Karpas-422 (cell line): ENCODE data around the gene MYOZ3. TPM values are rescaled to one million over a fixed set of nuclear protein-coding genes. Genes with fewer than 3 reads are reported as not detected.

Experiments
- DNase-seq: peaks from one replicate; pipeline ENCODE4 v3.0.0-alpha.2; 2015
- H2AFZ ChIP-seq: fragments of 200-600 bp; sonication (generic); 2 replicates; pipeline ENCODE4 v1.6.1; 2014; ENCODE audit warnings: antibody characterized with exemption, low read length, mixed read lengths
- H3K27ac ChIP-seq: fragments of 200-600 bp; sonication (generic); 2 replicates; pipeline ENCODE4 v1.5.1; 2014; ENCODE audit warnings: mild to moderate bottlenecking, low read length, moderate library complexity
- H3K27me3 ChIP-seq: fragments of 200-600 bp; sonication (generic); 2 replicates; pipeline ENCODE4 v1.6.1; 2014; ENCODE audit warnings: low read length, mixed read lengths
- H3K36me3 ChIP-seq: fragments of 200-600 bp; sonication (generic); 2 replicates; pipeline ENCODE4 v1.6.1; 2014; ENCODE audit warnings: low read length, mixed read lengths; ENCODE audit not compliant: insufficient read depth
- H3K4me1 ChIP-seq: fragments of 200-600 bp; sonication (generic); 2 replicates; pipeline ENCODE4 v1.6.1; 2014; ENCODE audit warnings: mild to moderate bottlenecking, low read length, mixed read lengths
- H3K4me2 ChIP-seq: fragments of 200-600 bp; sonication (generic); 2 replicates; pipeline ENCODE4 v1.6.1; 2014; ENCODE audit warnings: low read length, low read depth, mild to moderate bottlenecking; ENCODE audit not compliant: poor library complexity, severe bottlenecking
- H3K4me3 ChIP-seq: fragments of 200-600 bp; sonication (generic); 2 replicates; pipeline ENCODE4 v1.5.1; 2014; ENCODE audit warnings: mild to moderate bottlenecking, antibody characterized with exemption, low read length, mixed read lengths
- H3K79me2 ChIP-seq: fragments of 200-600 bp; sonication (generic); 2 replicates; pipeline ENCODE4 v1.6.1; 2014; ENCODE audit warnings: mild to moderate bottlenecking, low read length, mixed read lengths
- H3K9ac ChIP-seq: fragments of 200-600 bp; sonication (generic); 2 replicates; pipeline ENCODE4 v1.6.0; 2014; ENCODE audit warnings: low read length
- H3K9me2 ChIP-seq: fragments of 200-600 bp; sonication (generic), shearing (Covaris generic); replicated peaks from 2 replicates; pipeline ENCODE4 v1.6.0; 2014; ENCODE audit warnings: mild to moderate bottlenecking, low read length, moderate library complexity; ENCODE audit not compliant: insufficient read depth
- H3K9me3 ChIP-seq: fragments of 300-700, 200-600 bp; sonication (generic); 2 replicates; pipeline ENCODE4 v1.6.1; 2014; ENCODE audit warnings: low read length, mixed read lengths
- H4K20me1 ChIP-seq: fragments of 200-600 bp; sonication (generic); 2 replicates; pipeline ENCODE4 v1.6.1; 2014; ENCODE audit warnings: mild to moderate bottlenecking, antibody characterized with exemption, low read length, low read depth; ENCODE audit not compliant: insufficient read depth
- total RNA-seq: library from RNA; depleted of rRNA; stranded (reverse); fragments of >200 nt; shearing (Covaris generic); gene quantifications from 2 replicates; pipeline ENCODE4 v1.2.3, GENCODE V29; 2014; ENCODE audit warnings: low replicate concordance

Gene MYOZ3
- total RNA-seq, 1 experiment from 2014 or later = not detected

- Histone ChIP-seq H3K9ac (no peak overlapping the region), H3K36me3 (no peaks in the 10 kb centered on the region), H3K79me2 (no peaks in the 10 kb centered on the region), H3K4me2 (no peak overlapping the region), H2AFZ (no peak overlapping the region), H3K9me2 (no peaks in the 10 kb centered on the region), H3K27ac (no peak overlapping the region), H3K4me3 (no peak overlapping the region), H4K20me1 (no peaks in the 10 kb centered on the region), H3K27me3 (no peaks in the 10 kb centered on the region), H3K4me1 (peaks cover 14% of the 10 kb centered on the region), H3K9me3 (no peaks in the 10 kb centered on the region)
- no peak for DNase-seq
These were observed 30.4 kb upstream of the MYOZ3 start for GRCh38 chr5:150630461-150631325.

- H3K36me3 ChIP-seq = no peaks in the 10 kb centered on the region
- H4K20me1 ChIP-seq = no peaks in the 10 kb centered on the region
- H3K27ac ChIP-seq = no peak overlapping the region
- no peaks in the 10 kb centered on the region for H3K9me3 ChIP-seq
- H3K9ac ChIP-seq = no peak overlapping the region
- H3K4me3 ChIP-seq = no peak overlapping the region
- no peaks in the 10 kb centered on the region for H3K9me2 ChIP-seq
- no peaks in the 10 kb centered on the region for H3K79me2 ChIP-seq
- no peak for DNase-seq
- no peak overlapping the region for H3K4me2 ChIP-seq
- no peak overlapping the region for H2AFZ ChIP-seq
- H3K4me1 ChIP-seq = peaks cover 8% of the 10 kb centered on the region
- H3K27me3 ChIP-seq = no peaks in the 10 kb centered on the region
These were observed 29.7 kb upstream of the MYOZ3 start for GRCh38 chr5:150631326-150631701.

- Histone ChIP-seq H3K9me2 (no peaks in the 10 kb centered on the region), H3K36me3 (no peaks in the 10 kb centered on the region), H3K27me3 (no peaks in the 10 kb centered on the region), H3K9ac (no peak overlapping the region), H3K27ac (no peak overlapping the region), H3K4me2 (no peak overlapping the region), H3K9me3 (no peaks in the 10 kb centered on the region), H2AFZ (no peak overlapping the region), H3K4me1 (no peaks in the 10 kb centered on the region), H4K20me1 (no peaks in the 10 kb centered on the region), H3K79me2 (no peaks in the 10 kb centered on the region), H3K4me3 (no peak overlapping the region)
- DNase-seq = no peak
These were observed 28.5 kb upstream of the MYOZ3 start for GRCh38 chr5:150632305-150633160.

- Histone ChIP-seq H3K36me3 (no peaks in the 10 kb centered on the region), H3K4me3 (no peak overlapping the region), H3K9me2 (no peaks in the 10 kb centered on the region), H3K9me3 (no peaks in the 10 kb centered on the region), H3K27ac (no peak overlapping the region), H3K27me3 (no peaks in the 10 kb centered on the region), H3K79me2 (no peaks in the 10 kb centered on the region), H4K20me1 (no peaks in the 10 kb centered on the region), H3K4me1 (no peaks in the 10 kb centered on the region), H3K4me2 (no peak overlapping the region), H2AFZ (no peak overlapping the region), H3K9ac (no peak overlapping the region)
- DNase-seq = no peak
These were observed 27.6 kb upstream of the MYOZ3 start for GRCh38 chr5:150633429-150633828.

GRCh38 chr5:150636391-150637244 lies 24.4 kb upstream of the MYOZ3 start:
- no peak for DNase-seq
- Histone ChIP-seq H3K79me2 (no peaks in the 10 kb centered on the region), H3K9ac (no peak overlapping the region), H3K4me2 (no peak overlapping the region), H3K27me3 (no peaks in the 10 kb centered on the region), H4K20me1 (no peaks in the 10 kb centered on the region), H3K4me1 (no peaks in the 10 kb centered on the region), H3K9me3 (no peaks in the 10 kb centered on the region), H3K36me3 (no peaks in the 10 kb centered on the region), H3K27ac (no peak overlapping the region), H2AFZ (no peak overlapping the region), H3K4me3 (no peak overlapping the region), H3K9me2 (no peaks in the 10 kb centered on the region)

- no peaks in the 10 kb centered on the region for H3K27me3 ChIP-seq
- no peaks in the 10 kb centered on the region for H3K79me2 ChIP-seq
- H3K4me1 ChIP-seq = no peaks in the 10 kb centered on the region
- H3K4me3 ChIP-seq = no peak overlapping the region
- H2AFZ ChIP-seq = no peak overlapping the region
- no peak overlapping the region for H3K9ac ChIP-seq
- H3K27ac ChIP-seq = no peak overlapping the region
- H3K36me3 ChIP-seq = no peaks in the 10 kb centered on the region
- no peaks in the 10 kb centered on the region for H4K20me1 ChIP-seq
- H3K4me2 ChIP-seq = no peak overlapping the region
- H3K9me2 ChIP-seq = no peaks in the 10 kb centered on the region
- no peak for DNase-seq
- H3K9me3 ChIP-seq = no peaks in the 10 kb centered on the region
These were observed 23.6 kb upstream of the MYOZ3 start for GRCh38 chr5:150637245-150638052.

GRCh38 chr5:150638053-150638444 lies 23.0 kb upstream of the MYOZ3 start:
- no peak overlapping the region for H2AFZ ChIP-seq
- H3K4me3 ChIP-seq = no peak overlapping the region
- no peaks in the 10 kb centered on the region for H3K27me3 ChIP-seq
- no peak for DNase-seq
- no peaks in the 10 kb centered on the region for H3K9me3 ChIP-seq
- no peaks in the 10 kb centered on the region for H3K4me1 ChIP-seq
- no peaks in the 10 kb centered on the region for H3K79me2 ChIP-seq
- no peaks in the 10 kb centered on the region for H3K9me2 ChIP-seq
- H3K36me3 ChIP-seq = no peaks in the 10 kb centered on the region
- H3K4me2 ChIP-seq = no peak overlapping the region
- H4K20me1 ChIP-seq = no peaks in the 10 kb centered on the region
- H3K9ac ChIP-seq = no peak overlapping the region
- H3K27ac ChIP-seq = no peak overlapping the region
